ENCODE measurements around the gene PEX6. TPM values are rescaled to one million over a fixed set of nuclear protein-coding genes. Genes with fewer than 3 reads are reported as not detected.

The PEX6 gene
- polyA plus RNA-seq, 3 donors: 10.6 to 16.2 (median 15.5) TPM

DNA sequence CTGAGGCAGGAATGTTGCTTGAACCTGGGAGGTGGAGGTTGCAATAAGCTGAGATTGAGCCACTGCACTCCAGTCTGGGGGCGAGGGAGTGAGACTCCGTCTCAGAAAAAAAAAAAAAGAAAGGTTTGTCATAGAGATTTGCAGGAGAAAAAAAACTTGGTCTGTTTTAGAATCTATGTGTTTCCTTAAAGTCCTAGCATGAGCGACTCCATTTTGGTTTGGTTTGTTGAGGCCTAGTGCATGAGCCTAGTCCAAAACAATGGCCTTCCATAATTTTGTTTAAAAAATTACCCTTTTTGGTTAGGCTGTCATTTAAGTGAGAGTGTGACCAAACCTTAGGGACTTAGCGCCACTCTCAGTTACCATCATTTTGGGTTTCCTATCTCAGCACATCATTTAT is 26.6 kb downstream of the PEX6 start:
- Mint-ChIP-seq H3K27ac (peak overlapping the region in 1 of 7 donors; percentile 59), H3K27me3 (ENCODE audit: low read depth in 3 of 3) (peaks cover 0 to 2% (median 0%) of the 10 kb centered on the region in 3 donors), H3K9me3 (peaks cover 0 to 3% (median 0%) of the 10 kb centered on the region in 7 donors), H3K4me3 (no peak overlapping the region), H3K36me3 (peaks cover 27 to 49% of the 10 kb centered on the region in 2 donors), H3K4me1 (no peaks in the 10 kb centered on the region)
- no peaks in the 10 kb centered on the region for H3K27me3 ChIP-seq (ENCODE audit: control insufficient read depth in 2 of 2, insufficient read depth in 2 of 2, low read length in 2 of 2)
- H3K9ac ChIP-seq (ENCODE audit: insufficient read depth, low read length, poor library complexity, severe bottlenecking): no peak overlapping the region
- no peak overlapping the region for H3K4me2 ChIP-seq (replicated peaks; ENCODE audit: extremely low read depth, low read length, poor library complexity, severe bottlenecking)
- H3K79me2 ChIP-seq (ENCODE audit: insufficient read depth, low read length): no peaks in the 10 kb centered on the region
- no peak overlapping the region for H3K27ac ChIP-seq (ENCODE audit: low read depth in 1 of 2, low read length in 2 of 2)
- no peaks in the 10 kb centered on the region for H3K9me3 ChIP-seq (replicated peaks in 1 of 2; ENCODE audit: control insufficient read depth in 1 of 2, insufficient read depth in 1 of 2, low read length in 2 of 2)
- H3K4me1 ChIP-seq (ENCODE audit: control insufficient read depth in 1 of 2, insufficient read depth in 2 of 2, low read length in 2 of 2): no peaks in the 10 kb centered on the region
- intact Hi-C loops (cut with micrococcal nuclease): no loop called here
- WGBS (ENCODE audit: insufficient coverage): no CpG with 5 or more reads among the region's 4 CpGs
- TF ChIP-seq, protein P1, sequence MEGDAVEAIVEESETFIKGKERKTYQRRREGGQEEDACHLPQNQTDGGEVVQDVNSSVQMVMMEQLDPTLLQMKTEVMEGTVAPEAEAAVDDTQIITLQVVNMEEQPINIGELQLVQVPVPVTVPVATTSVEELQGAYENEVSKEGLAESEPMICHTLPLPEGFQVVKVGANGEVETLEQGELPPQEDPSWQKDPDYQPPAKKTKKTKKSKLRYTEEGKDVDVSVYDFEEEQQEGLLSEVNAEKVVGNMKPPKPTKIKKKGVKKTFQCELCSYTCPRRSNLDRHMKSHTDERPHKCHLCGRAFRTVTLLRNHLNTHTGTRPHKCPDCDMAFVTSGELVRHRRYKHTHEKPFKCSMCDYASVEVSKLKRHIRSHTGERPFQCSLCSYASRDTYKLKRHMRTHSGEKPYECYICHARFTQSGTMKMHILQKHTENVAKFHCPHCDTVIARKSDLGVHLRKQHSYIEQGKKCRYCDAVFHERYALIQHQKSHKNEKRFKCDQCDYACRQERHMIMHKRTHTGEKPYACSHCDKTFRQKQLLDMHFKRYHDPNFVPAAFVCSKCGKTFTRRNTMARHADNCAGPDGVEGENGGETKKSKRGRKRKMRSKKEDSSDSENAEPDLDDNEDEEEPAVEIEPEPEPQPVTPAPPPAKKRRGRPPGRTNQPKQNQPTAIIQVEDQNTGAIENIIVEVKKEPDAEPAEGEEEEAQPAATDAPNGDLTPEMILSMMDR (IDR thresholded peaks at IDR 0.05): no peak
- H2AFZ ChIP-seq (ENCODE audit: insufficient read depth, low read depth, low read length, poor library complexity, severe bottlenecking): no peak overlapping the region
- peaks cover 8 to 14% of the 10 kb centered on the region in 2 donors for H3K36me3 ChIP-seq (replicated peaks in 1 of 2; ENCODE audit: control insufficient read depth in 1 of 2, insufficient read depth in 2 of 2, low read length in 2 of 2)
- DNase-seq: no peak
- no peaks in the 10 kb centered on the region for H4K20me1 ChIP-seq (ENCODE audit: insufficient read depth, low read length)
- H3K4me3 ChIP-seq (replicated peaks in 1 of 3; ENCODE audit: low read depth in 2 of 3, low read length in 3 of 3): no peak overlapping the region

- Histone ChIP-seq H3K27me3 (ENCODE audit: control insufficient read depth in 2 of 2, insufficient read depth in 2 of 2, low read length in 2 of 2) (no peaks in the 10 kb centered on the region), H3K9ac (ENCODE audit: insufficient read depth, low read length, poor library complexity, severe bottlenecking) (no peak overlapping the region), H3K4me2 (replicated peaks; ENCODE audit: extremely low read depth, low read length, poor library complexity, severe bottlenecking) (no peak overlapping the region), H4K20me1 (ENCODE audit: insufficient read depth, low read length) (peaks cover 9% of the 10 kb centered on the region), H3K27ac (ENCODE audit: low read depth in 1 of 2, low read length in 2 of 2) (no peak overlapping the region), H3K36me3 (replicated peaks in 1 of 2; ENCODE audit: control insufficient read depth in 1 of 2, insufficient read depth in 2 of 2, low read length in 2 of 2) (peaks cover 27 to 59% of the 10 kb centered on the region in 2 donors), H3K79me2 (ENCODE audit: insufficient read depth, low read length) (no peaks in the 10 kb centered on the region), H3K4me3 (replicated peaks in 1 of 3; ENCODE audit: low read depth in 2 of 3, low read length in 3 of 3) (no peak overlapping the region), H3K4me1 (ENCODE audit: control insufficient read depth in 1 of 2, insufficient read depth in 2 of 2, low read length in 2 of 2) (no peaks in the 10 kb centered on the region), H3K9me3 (replicated peaks in 1 of 2; ENCODE audit: control insufficient read depth in 1 of 2, insufficient read depth in 1 of 2, low read length in 2 of 2) (no peaks in the 10 kb centered on the region), H2AFZ (ENCODE audit: insufficient read depth, low read depth, low read length, poor library complexity, severe bottlenecking) (no peak overlapping the region)
- H3K27ac Mint-ChIP-seq: peak overlapping the region in 1 of 7 donors; percentile 21
- H3K4me1 Mint-ChIP-seq: no peaks in the 10 kb centered on the region
- TF ChIP-seq, protein P1 (IDR thresholded peaks at IDR 0.05): no peak
- H3K4me3 Mint-ChIP-seq: no peak overlapping the region
- H3K27me3 Mint-ChIP-seq (ENCODE audit: low read depth in 3 of 3): peaks cover 0 to 2% (median 2%) of the 10 kb centered on the region in 3 donors
- no peak for DNase-seq
- H3K9me3 Mint-ChIP-seq: peaks cover 0 to 5% (median 0%) of the 10 kb centered on the region in 7 donors
- H3K36me3 Mint-ChIP-seq: peaks cover 47 to 71% of the 10 kb centered on the region in 2 donors
- intact Hi-C loops (cut with micrococcal nuclease): no loop called here
These were observed 31.0 kb downstream of the PEX6 start for GRCh38 chr6:42947950-42948349.

All from CD14-positive monocyte (primary cell).